BJ (cell line): ENCODE data around the gene YLPM1. TPM values are rescaled to one million over a fixed set of nuclear protein-coding genes. Genes with fewer than 3 reads are reported as not detected.
A peak's percentile ranks its signal among the peaks of the same experiment; 100 is the strongest.

ENCODE experiments used
- CTCF ChIA-PET: fragments of 350-600 bp; formaldehyde crosslinking; extraction: SDS; loops from one replicate; lab custom pipeline; 2021; ENCODE audit warnings: antibody characterized with exemption, inconsistent platforms; lab: Yijun Ruan, JAX
- POLR2A ChIA-PET: fragments of 300-600 bp; sonication (Branson Sonifier 250); formaldehyde crosslinking; extraction: SDS; loops from one replicate; lab custom pipeline; 2021; ENCODE audit warnings: antibody characterized with exemption; lab: Charles Lee
- DNase-seq: peaks from one replicate; pipeline ENCODE4 v3.0.0-alpha.2; 2011; ENCODE audit warnings: low read depth
- H3K27me3 ChIP-seq: 2 replicates; pipeline ENCODE4 v1.6.0; 2011; ENCODE audit warnings: low read length; ENCODE audit not compliant: control insufficient read depth, insufficient read depth
- H3K36me3 ChIP-seq: 2 replicates; pipeline ENCODE4 v1.5.1; 2011; ENCODE audit warnings: low read length; ENCODE audit not compliant: control insufficient read depth, insufficient read depth
- H3K4me3 ChIP-seq: 2 replicates; pipeline ENCODE4 v1.5.1; 2011; ENCODE audit warnings: low read depth, mild to moderate bottlenecking, control low read depth, low read length
- CTCF ChIP-seq: IDR thresholded peaks from 2 replicates; pipeline ENCODE4 v1.5.1; 2011; ENCODE audit warnings: low read depth, mild to moderate bottlenecking, control low read depth, inconsistent platforms, low read length, moderate library complexity; ENCODE audit not compliant: insufficient read depth
- polyA plus RNA-seq: library from polyadenylated mRNA; depleted of rRNA; stranded (reverse); fragments of >200 nt; gene quantifications from 2 replicates; pipeline ENCODE4 v1.2.3, GENCODE V29; 2011

Gene YLPM1
- polyA plus RNA-seq, 1 experiment, result 5.5 TPM

DNA sequence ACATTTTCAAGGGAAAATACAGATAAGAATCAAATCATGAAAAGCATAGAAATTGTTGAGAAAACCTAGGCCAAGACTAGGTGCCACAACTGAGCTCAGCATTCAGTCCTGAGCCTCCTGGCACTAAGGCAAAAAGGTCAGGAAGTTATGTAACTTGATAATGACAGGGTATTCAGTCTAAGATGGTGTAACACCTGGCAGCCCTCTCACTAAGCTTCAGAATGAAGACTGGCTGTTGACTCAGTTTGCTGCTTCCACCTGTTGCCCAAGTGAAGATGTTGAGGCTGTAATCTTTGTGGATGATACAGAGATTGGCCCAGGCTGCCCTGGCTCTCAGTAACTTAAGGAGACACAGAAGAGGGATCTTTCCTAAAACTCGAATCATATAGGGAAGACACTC is 93.2 kb downstream of the YLPM1 start:
- no peaks in the 10 kb centered on the region for H3K27me3 ChIP-seq
- no peak overlapping the region for H3K4me3 ChIP-seq
- CTCF ChIA-PET, result interaction anchor here (1.1 to 13.8 kb wide), 6 partner anchors 16 to 247 kb away, joined by 3 to 315 read pairs (median 68); partner anchors contain the start of genes DLST and PROX2
- H3K36me3 ChIP-seq, result no peaks in the 10 kb centered on the region
- DNase-seq, result no peak
- POLR2A ChIA-PET, result no interaction called here
- no peak for TF ChIP-seq CTCF

- DNase-seq, result no peak
- ChIA-PET POLR2A (interaction anchor here (0.9 kb wide), 1 partner anchor 10 kb away, joined by 4 read pairs; no protein-coding TSS in a partner anchor), CTCF (interaction anchor here (0.7 to 13.8 kb wide), 10 partner anchors 8 to 254 kb away, joined by 3 to 315 read pairs (median 35); partner anchors contain the start of genes DLST, LTBP2 and PROX2)
- H3K27me3 ChIP-seq, result no peaks in the 10 kb centered on the region
- no peak overlapping the region for H3K4me3 ChIP-seq
- no peak for TF ChIP-seq CTCF
- no peaks in the 10 kb centered on the region for H3K36me3 ChIP-seq
Observed at GRCh38 chr14:74858022-74858421, 94.9 kb downstream of the YLPM1 start.

- no peak for TF ChIP-seq CTCF
- POLR2A ChIA-PET, result no interaction called here
- CTCF ChIA-PET, result interaction anchor here (0.7 to 13.8 kb wide), 15 partner anchors 10 to 284 kb away, joined by 3 to 315 read pairs (median 6); partner anchors contain the start of genes DLST and PROX2
- Histone ChIP-seq H3K4me3 (no peak overlapping the region), H3K27me3 (no peaks in the 10 kb centered on the region), H3K36me3 (no peaks in the 10 kb centered on the region)
- no peak for DNase-seq
Observed at GRCh38 chr14:74859757-74860552, 96.8 kb downstream of the YLPM1 start.

- peak; percentile 85 for TF ChIP-seq CTCF
- H3K4me3 ChIP-seq, result no peak overlapping the region
- DNase-seq, result no peak
- H3K27me3 ChIP-seq, result no peaks in the 10 kb centered on the region
- no peaks in the 10 kb centered on the region for H3K36me3 ChIP-seq
- POLR2A ChIA-PET, result no interaction called here
- CTCF ChIA-PET, result interaction anchor here (0.6 to 13.8 kb wide), 28 partner anchors 11 to 233 kb away, joined by 3 to 315 read pairs (median 4); partner anchors contain the start of genes DLST and PROX2
Observed at GRCh38 chr14:74860899-74861733, 98.0 kb downstream of the YLPM1 start.

DNA sequence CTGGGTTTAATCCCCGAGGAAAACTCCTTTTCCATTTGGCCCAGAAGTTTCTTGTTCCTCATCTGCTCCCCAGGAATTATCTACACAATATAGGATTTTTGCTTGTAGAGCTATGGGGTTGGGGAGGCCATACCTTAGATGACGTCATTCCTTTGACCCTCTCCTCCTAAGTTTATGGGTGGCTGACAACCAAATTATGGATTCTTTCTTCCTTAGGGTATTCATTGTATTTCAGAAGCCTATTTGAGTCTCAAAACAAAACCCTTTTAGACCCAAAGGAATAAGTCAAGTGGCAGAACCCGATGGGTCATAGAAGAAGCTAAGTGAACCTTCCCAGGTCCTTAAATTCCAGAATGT is 98.6 kb downstream of the YLPM1 start:
- TF ChIP-seq CTCF, result no peak
- ChIA-PET POLR2A (no interaction called here), CTCF (interaction anchor here (0.7 to 13.8 kb wide), 16 partner anchors 11 to 229 kb away, joined by 3 to 315 read pairs (median 4); partner anchors contain the start of genes DLST and PROX2)
- no peaks in the 10 kb centered on the region for H3K27me3 ChIP-seq
- H3K36me3 ChIP-seq, result no peaks in the 10 kb centered on the region
- H3K4me3 ChIP-seq, result no peak overlapping the region
- no peak for DNase-seq
